Vagina (tissue), 2 donors: ENCODE measurements around the gene MYOF.

ENCODE experiments used
- CTCF ChIP-seq, 3 experiments: fragments of 450-650 bp in 2 of 3; fragments of 200-600 bp in 1 of 3; sonication (generic) in 1 of 3; IDR thresholded peaks; one replicate each; pipeline ENCODE4 v1.5.1; 2017 to 2019; ENCODE audit warnings: antibody characterized with exemption in 3 of 3, mild to moderate bottlenecking in 2 of 3, moderate library complexity in 2 of 3
- POLR2A ChIP-seq, 2 donors: fragments of 450-650 bp; IDR thresholded peaks; one replicate each; pipeline ENCODE4 v1.6.1; 2017; ENCODE audit warnings: antibody characterized with exemption in 2 of 2, mild to moderate bottlenecking in 2 of 2, moderate library complexity in 2 of 2

- TF ChIP-seq CTCF (IDR thresholded peaks at IDR 0.05) (no peak), POLR2A (IDR thresholded peaks at IDR 0.05) (no peak)
These were observed 112.5 kb downstream of the MYOF start for GRCh38 chr10:93369588-93370164.
